UCSD-AML1 (cell line): ENCODE results near the gene STK36.
A peak's percentile ranks its signal among the peaks of the same experiment; 100 is the strongest.

Experiments
- DNase-seq: peaks from one replicate; lab custom pipeline; 2025; ENCODE audit not compliant: unreplicated experiment; lab: John Stamatoyannopoulos, UW

STK36 gene

GRCh38 chr2:218671654-218672566, at the start of gene STK36, which contains the start of gene RNF25:
STK36 (plus strand) TSS chr2:218672086; CDS start chr2:218672830, 744 bp downstream.
RNF25 (minus strand) TSS chr2:218672002; CDS start chr2:218671970, 32 bp downstream.
- peak; percentile 87 for DNase-seq

DNA sequence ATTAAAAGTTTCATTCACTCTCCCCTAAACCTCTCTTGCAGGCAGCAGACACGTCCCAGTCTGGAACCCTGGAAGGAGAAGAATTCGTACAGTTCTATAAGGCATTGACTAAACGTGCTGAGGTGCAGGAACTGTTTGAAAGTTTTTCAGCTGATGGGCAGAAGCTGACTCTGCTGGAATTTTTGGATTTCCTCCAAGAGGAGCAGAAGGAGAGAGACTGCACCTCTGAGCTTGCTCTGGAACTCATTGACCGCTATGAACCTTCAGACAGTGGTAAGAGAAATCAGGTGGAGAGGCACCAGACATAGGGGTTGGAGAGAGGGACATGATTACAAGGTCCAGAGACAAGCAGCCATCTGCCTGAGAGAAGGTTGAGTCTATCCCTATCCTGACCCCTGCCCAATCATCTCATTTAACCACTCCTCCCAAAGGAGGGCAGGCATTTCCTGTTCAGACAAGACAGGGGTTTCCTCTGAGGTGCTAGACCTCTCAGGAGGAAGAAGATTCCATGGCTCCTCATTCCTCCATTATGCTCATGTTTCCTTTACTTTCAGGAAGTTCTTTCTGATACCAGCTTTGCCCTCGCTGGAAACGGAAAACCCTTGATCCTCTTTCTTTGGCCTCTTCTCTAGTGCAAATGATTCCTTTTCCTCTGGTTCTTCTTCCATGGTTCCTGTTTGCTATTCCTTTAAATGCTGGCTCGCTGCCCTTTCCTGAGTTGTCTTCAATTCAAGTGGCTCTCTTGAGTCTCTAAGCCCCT, 49.1 kb upstream of the STK36 start:
- DNase-seq: no peak

GRCh38 chr2:218623366-218623705, 48.5 kb upstream of the STK36 start:
- DNase-seq: no peak

- no peak for DNase-seq
These were observed 45.5 kb upstream of the STK36 start for GRCh38 chr2:218626369-218626768.

DNA sequence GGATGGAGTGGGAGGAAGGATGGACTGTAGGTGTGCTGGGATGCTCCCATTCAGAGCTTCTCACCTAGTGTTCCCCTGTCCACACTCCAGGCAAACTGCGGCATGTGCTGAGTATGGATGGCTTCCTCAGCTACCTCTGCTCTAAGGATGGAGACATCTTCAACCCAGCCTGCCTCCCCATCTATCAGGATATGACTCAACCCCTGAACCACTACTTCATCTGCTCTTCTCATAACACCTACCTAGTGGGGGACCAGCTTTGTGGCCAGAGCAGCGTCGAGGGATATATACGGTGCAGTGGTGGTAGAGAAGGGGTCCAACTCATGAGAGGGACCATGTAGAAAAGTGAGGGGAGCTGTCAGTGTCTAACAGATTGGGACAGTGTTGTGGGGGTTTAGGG, 43.9 kb upstream of the STK36 start:
- DNase-seq: no peak

DNA sequence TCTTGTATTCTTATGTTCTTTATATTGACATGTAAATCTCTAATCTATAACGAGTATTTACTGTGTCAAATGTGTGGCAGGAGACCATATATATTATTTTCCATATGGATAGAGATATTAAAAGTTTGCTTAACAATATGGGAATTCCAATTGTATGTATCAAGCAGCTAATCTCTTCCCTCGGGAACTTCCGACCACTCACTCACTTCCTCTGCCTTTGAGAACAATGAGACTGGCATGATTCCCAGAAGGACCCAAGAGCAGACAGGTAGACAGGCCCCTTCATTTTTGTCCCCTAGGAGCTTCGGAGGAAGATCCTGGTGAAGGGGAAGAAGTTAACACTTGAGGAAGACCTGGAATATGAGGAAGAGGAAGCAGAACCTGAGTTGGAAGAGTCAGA, 40.0 kb upstream of the STK36 start:
- no peak for DNase-seq

DNA sequence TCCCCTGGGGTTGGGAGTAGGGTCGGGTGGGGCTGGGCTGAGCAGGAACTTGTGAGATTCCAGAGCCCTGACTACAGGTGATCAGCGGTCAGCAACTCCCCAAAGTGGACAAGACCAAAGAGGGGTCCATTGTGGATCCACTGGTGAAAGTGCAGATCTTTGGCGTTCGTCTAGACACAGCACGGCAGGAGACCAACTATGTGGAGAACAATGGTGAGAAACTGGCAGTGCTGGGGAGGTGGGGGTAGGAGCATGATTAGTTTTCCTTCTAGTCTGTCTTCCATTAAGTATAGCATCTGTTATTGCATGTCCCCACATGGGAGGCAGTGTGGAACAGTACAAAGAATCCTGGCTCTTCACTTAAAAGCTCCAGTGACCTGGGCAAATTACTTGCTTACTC, 36.2 kb upstream of the STK36 start:
- DNase-seq: no peak

DNA sequence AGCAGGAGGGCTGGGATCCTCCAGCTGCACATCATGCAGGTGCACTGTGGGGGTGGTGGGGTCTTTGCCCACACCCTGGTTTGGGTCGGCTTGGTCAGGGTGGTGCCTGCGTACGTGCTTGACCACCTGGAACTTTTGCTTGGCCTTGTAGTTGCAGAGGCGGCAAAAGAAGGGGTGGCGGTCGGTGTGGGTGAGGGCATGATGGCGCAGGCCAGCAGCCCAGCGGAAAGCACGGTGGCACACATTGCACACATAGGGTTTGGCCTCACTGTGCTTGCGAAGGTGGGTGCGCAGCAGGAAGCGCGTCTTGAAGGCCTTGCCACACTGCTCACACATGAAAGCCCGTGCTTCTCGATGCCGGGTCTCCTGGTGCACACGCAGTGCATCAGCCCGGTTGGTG, 33.5 kb upstream of the STK36 start:
- DNase-seq: no peak

DNA sequence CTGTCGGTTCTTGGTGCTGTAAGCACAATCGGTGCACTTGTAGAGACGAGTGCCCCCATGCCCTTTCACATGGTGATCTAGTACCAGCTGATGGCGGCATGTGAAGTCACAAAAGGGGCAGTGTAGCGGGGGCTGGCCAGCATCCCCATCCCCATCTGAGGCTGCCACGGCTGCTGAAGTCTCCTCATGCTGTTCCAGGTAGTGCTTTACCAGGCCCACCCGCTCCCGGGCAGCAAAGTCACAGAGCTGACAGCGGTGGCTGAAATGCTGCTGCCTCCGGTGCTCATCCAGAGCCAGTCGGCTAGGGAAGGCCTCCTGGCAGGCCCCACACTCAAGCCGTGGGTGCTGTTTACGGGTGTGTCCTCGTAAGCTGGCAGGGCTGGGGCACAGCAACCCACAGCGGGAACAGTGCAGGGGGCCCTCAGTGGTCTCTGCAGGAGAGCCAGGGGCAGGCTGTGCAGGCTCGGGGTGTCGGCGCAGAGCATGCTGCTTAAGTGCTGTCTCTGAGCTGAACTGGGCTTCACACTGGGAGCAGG, 29.7 kb upstream of the STK36 start:
- DNase-seq: no peak

- no peak for DNase-seq
These were observed 29.1 kb upstream of the STK36 start for GRCh38 chr2:218642786-218643185.

DNA sequence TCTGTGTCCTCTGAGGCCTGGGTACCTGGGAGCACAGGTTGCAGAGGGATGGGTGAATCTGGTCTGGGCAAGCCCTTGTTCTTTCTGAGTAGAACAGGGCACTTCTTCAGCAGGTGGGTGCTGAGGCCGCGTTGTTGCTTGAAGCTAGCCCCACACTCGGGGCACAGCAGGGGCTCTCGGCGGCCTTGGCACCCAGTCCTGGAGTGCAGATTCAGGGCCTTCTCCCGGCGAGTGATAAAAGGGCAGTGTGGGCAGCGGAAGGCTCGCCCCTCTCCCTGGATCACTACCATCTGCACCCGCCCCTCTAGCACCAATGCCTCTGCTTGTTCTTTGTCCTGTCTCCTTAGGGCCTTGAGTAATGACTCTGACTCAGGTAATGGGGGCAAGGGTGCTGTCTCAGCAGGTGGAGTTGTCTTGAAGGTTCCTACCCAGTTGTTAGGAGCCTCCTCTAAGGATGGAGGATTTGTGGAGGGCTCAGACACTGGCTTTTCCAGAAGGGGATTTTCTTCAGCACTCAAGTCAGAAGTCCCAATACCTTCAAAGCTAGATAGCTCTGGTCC, 28.1 kb upstream of the STK36 start:
- no peak for DNase-seq

DNA sequence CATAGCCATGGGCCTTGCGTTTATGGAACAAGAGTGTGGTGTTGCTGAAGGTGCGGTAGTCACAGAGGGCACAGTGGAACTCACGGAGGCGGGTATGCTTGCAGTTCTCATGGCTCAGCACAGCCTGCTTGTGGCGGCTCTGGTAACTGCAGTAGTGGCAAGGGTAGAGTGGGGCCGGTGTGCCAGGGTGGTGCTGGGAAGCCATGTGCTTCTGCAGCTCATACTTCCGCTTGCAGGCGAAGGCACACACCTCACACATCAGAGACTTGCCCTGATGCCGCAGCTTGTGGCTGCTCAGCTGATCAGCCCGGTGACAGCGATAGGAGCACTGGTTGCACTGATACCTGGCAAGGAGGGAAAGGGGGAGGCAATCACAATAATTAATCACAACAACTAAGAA, 27.2 kb upstream of the STK36 start:
- DNase-seq: no peak

DNA sequence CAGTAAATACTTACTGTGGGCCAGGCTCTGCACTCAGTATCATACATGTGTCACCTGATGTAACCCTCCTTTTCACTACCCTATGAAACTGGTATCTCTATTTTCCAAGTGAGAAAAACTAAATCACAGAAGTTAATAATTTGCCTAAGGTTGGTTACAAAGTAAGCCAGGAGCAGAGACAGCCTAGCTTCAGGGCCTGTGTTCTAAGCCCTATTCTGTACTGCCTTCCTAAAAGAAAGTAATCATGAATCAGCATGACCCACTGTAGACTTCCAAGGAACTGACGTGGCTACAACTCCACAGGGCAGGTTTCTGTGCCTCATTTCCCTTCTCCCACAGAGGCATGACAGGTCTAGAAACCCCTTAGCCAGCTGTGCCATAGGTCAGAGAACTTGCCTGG, 26.8 kb upstream of the STK36 start:
- DNase-seq: no peak

DNA sequence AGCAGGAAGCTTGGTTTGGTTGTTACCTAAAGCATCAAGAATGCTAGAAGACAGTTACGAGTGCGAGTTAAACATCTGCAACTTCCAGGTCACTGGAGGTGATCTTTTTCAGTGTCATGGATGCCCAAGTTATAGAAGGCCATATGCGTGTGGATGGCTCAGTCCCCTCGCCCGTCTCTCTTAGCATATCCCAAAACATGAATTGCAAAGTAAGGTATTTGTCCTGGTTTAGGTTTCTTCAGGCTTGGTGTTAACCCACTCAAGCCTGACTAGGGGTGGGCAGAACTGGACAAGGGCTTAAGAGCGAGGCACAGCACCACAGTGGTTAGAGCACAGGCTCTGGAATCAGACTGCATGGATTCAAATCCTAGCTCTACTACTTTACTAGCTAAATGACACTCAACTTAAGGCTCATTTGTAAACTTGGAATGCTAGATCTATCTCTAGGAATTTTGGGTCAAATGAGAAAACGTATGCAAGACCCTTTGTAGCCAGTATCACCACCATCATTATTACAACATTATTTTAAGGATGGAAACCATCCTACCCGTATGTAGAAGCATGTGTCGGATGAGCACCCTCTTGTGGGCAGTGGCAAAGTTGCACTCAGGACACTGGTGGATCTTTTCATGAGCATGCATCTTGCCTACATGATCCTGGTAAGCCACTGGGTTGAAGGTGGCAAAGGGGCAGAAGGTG, 23.6 kb upstream of the STK36 start:
- DNase-seq: peak; percentile 62

DNA sequence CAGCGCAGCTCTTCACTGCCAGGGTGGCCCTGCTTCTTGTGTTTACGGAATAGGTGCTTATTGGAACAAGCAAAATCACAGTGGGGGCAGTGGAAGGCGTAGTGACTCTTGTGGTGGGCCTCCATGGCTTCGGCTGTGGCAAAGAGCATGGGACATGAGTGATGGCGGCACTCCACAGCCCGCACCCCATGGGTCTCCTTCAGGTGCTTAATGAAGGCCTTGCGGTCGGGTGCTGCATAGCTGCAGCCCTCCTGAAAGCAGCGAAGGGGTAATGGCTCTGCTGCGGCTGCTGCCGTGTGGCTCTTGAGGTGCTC, 23.1 kb upstream of the STK36 start:
- no peak for DNase-seq

DNA sequence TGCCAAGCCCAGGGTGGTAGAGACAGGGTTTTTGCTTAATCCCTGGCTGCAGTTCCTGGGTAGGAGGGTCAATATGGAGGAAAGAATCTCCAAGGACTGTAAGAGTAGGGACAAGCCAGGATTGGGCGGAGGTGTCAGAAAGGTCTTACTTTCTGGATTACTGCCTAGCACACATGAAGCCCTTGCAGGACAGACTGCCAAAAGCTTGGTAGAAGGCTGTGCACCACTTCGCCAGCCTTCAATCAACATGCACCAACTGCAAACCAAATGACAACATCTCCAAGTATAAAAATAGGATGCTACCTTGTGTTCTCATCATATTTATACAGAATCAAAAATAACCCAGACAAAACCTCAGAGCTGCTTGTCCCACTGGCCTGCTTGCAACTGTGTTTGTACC, 16.1 kb upstream of the STK36 start:
- DNase-seq: no peak

GRCh38 chr2:218658671-218659257, 13.1 kb upstream of the STK36 start:
- DNase-seq: peak; percentile 33

DNA sequence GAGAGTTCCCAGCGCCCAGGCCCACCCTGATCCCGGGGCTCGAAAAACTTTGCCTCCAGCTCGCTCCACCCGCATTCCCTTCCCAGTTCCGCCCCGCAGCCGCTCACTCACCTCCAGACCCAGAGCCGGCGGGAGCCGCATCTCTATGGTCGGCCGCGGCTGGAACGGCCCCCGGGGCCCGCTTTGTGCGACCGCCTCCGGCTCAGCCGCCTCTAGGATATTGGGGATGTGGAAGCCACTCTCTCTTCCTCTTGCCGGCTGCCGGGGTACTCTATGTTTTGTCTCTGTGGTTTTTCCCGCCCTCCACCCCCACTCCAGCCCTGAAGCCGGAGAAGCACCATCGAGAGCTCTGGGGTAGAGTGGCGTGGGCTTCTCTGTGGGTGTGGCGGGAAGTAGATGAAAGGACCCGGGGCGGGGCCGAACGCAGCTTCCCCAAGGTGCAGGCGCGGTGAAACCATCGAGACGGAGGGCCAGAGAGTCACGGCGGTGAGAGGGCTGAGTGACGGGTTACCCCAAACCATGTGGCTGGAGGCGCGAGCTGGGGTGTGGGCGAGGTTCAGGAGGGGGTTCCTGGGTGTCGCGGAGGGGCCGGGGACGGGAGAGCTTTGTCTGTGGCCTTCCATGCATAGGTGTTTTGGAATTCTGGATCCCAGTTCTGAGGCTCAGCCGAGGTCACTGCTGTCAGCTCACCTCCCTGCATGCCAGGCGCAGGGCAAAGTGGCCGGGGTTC, 12.5 kb upstream of the STK36 start, which contains the start of the genes BCS1L and ZNF142:
Gene BCS1L, plus strand, starts transcription at position 426 of the 730 bp plus-strand sequence. CDS start 1,305 bp downstream, outside the sequence.
Gene ZNF142, minus strand, starts transcription at position 366 of the 730 bp plus-strand sequence. CDS start 3,194 bp downstream, outside the sequence.
- DNase-seq: peak; percentile 93

- DNase-seq: no peak
These were observed 11.9 kb upstream of the STK36 start for GRCh38 chr2:218659988-218660358.

GRCh38 chr2:218662377-218662776, 9.5 kb upstream of the STK36 start:
- DNase-seq: no peak
